Neural cell (in vitro differentiated cells): ENCODE measurements around the gene FRZB. TPM values are rescaled to one million over a fixed set of nuclear protein-coding genes. Genes with fewer than 3 reads are reported as not detected.
"Not testable (repeated sequence)": the region's sequence is repeated elsewhere in the genome, so short reads cannot be mapped to it uniquely, and the experiment has no call there.

Experiments used
- H2AFZ ChIP-seq: fragments of 200-600, 300-800 bp; sonication (generic), shearing (Covaris generic); 2 replicates; pipeline ENCODE4 v1.6.0; 2014; ENCODE audit warnings: low read depth, mild to moderate bottlenecking, antibody characterized with exemption, low read length, moderate library complexity
- H3F3A ChIP-seq: fragments of 200-600 bp; shearing (Covaris generic); 2 replicates; pipeline ENCODE4 v1.6.1; 2016; ENCODE audit warnings: mild to moderate bottlenecking, moderate library complexity, mixed read lengths, antibody characterized with exemption, low read length; ENCODE audit not compliant: insufficient read depth, poor library complexity, severe bottlenecking
- H3K27ac ChIP-seq: fragments of 200-600, 300-800 bp; sonication (generic), shearing (Covaris generic); 2 replicates; pipeline ENCODE4 v1.5.1; 2014; ENCODE audit warnings: mild to moderate bottlenecking, low read length, moderate library complexity
- H3K27me3 ChIP-seq: fragments of 300-800, 200-600 bp; sonication (generic), shearing (Covaris generic); 2 replicates; pipeline ENCODE4 v1.6.0; 2014; ENCODE audit warnings: mild to moderate bottlenecking, low read depth, low read length, moderate library complexity; ENCODE audit not compliant: insufficient read depth
- H3K36me3 ChIP-seq: fragments of 300-800, 200-600 bp; sonication (generic), shearing (Covaris generic); 2 replicates; pipeline ENCODE4 v1.5.1; 2014; ENCODE audit warnings: mild to moderate bottlenecking, antibody characterized with exemption, low read length, moderate library complexity; ENCODE audit not compliant: insufficient read depth
- H3K4me2 ChIP-seq: fragments of 300-800, 200-600 bp; sonication (generic), shearing (Covaris generic); 2 replicates; pipeline ENCODE4 v1.6.0; 2014; ENCODE audit warnings: mild to moderate bottlenecking, low read length
- H3K4me3 ChIP-seq: fragments of 300-800, 200-600 bp; sonication (generic), shearing (Covaris generic); 2 replicates; pipeline ENCODE4 v1.5.1; 2014; ENCODE audit warnings: mild to moderate bottlenecking, low read length, moderate library complexity
- H3K79me2 ChIP-seq: fragments of 200-600 bp; shearing (Covaris generic); replicated peaks from 2 replicates; pipeline ENCODE4 v1.6.0; 2014; ENCODE audit warnings: mild to moderate bottlenecking, low read length, moderate library complexity; ENCODE audit not compliant: insufficient read depth
- H3K9ac ChIP-seq: fragments of 300-800, 200-600 bp; sonication (generic), shearing (Covaris generic); 2 replicates; pipeline ENCODE4 v1.6.1; 2016; ENCODE audit warnings: mild to moderate bottlenecking, low read length, mixed read lengths
- H3K9me2 ChIP-seq: fragments of 200-600 bp; shearing (Covaris generic); 2 replicates; pipeline ENCODE4 v1.6.1; 2016; ENCODE audit warnings: mild to moderate bottlenecking, low read length, mixed read lengths; ENCODE audit not compliant: insufficient read depth
- H3K9me3 ChIP-seq: fragments of 200-600, 300-800 bp; sonication (generic), shearing (Covaris generic); 2 replicates; pipeline ENCODE4 v1.6.1; 2016; ENCODE audit warnings: mild to moderate bottlenecking, mixed run types, low read length, moderate library complexity, mixed read lengths
- H4K20me1 ChIP-seq: fragments of 200-600 bp; shearing (Covaris generic); 2 replicates; pipeline ENCODE4 v1.6.1; 2016; ENCODE audit warnings: mild to moderate bottlenecking, mixed run types; ENCODE audit not compliant: insufficient read depth
- EP300 ChIP-seq: fragments of 450-650 bp; conservative IDR thresholded peaks from 2 replicates; pipeline ENCODE4 v1.6.1; 2014; ENCODE audit warnings: antibody characterized with exemption, mild to moderate bottlenecking, moderate library complexity; ENCODE audit not compliant: poor library complexity, severe bottlenecking
- EZH2 ChIP-seq: fragments of 200-600, 300-800 bp; shearing (Covaris generic), sonication (generic); IDR thresholded peaks from 2 replicates; pipeline ENCODE4 v1.6.1; 2014; ENCODE audit warnings: antibody characterized with exemption, low read length, borderline replicate concordance, mild to moderate bottlenecking; ENCODE audit not compliant: insufficient read depth, poor library complexity, severe bottlenecking
- MXI1 ChIP-seq: fragments of 450-650 bp; conservative IDR thresholded peaks from 2 replicates; pipeline ENCODE4 v1.6.1; 2014; ENCODE audit warnings: antibody characterized with exemption, mild to moderate bottlenecking; ENCODE audit not compliant: poor library complexity, severe bottlenecking
- POLR2AphosphoS5 ChIP-seq: IDR thresholded peaks from 2 replicates; pipeline ENCODE4 v1.6.1; 2012
- RAD21 ChIP-seq: fragments of 450-650 bp; conservative IDR thresholded peaks from 2 replicates; pipeline ENCODE4 v1.6.1; 2014; ENCODE audit warnings: antibody characterized with exemption, mild to moderate bottlenecking, moderate library complexity
- SMC3 ChIP-seq: fragments of 450-650 bp; conservative IDR thresholded peaks from 2 replicates; pipeline ENCODE4 v1.6.1; 2014; ENCODE audit warnings: antibody characterized with exemption, mild to moderate bottlenecking, moderate library complexity; ENCODE audit not compliant: poor library complexity
- TAF1 ChIP-seq: IDR thresholded peaks from 2 replicates; pipeline ENCODE4 v1.6.1; 2012; ENCODE audit warnings: low read depth
- polyA plus RNA-seq: library from polyadenylated mRNA; depleted of rRNA; stranded (reverse); fragments of >200 nt; gene quantifications from 2 replicates; pipeline ENCODE4 v1.2.3, GENCODE V29; 2014
- TF ChIP-seq, protein P1 (sequence below): fragments of 450-650 bp; IDR thresholded peaks from 2 replicates; pipeline ENCODE4 v1.5.1; 2014; ENCODE audit warnings: antibody characterized with exemption, mild to moderate bottlenecking, moderate library complexity; ENCODE audit not compliant: poor library complexity, severe bottlenecking
- TF ChIP-seq, protein P2 (sequence below): IDR thresholded peaks from 2 replicates; pipeline ENCODE4 v1.6.1; 2012; ENCODE audit warnings: borderline replicate concordance

FRZB gene
- polyA plus RNA-seq, 1 donor from 2014 or later = 3.5 TPM

DNA sequence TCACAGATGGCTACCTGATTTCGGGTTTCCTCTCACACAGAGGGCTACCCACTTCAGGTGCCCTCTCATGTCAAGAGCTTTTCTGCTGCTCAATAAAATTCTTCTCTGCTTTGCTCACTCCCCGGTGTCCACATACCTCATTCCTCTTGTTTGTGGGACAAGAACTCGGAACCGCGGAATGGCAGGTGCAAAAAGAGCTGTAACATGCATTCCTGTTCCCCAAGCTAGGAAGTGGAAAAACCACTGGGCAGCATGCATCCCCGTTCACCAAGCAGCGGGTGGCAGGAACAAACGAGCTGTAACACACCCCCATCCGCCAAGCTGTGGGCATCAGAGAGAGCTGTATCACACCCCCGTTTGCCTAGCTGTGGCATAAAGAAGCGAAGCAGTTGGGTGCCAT lies 27.2 kb upstream of the FRZB start:
- no peaks in the 10 kb centered on the region for H3K79me2 ChIP-seq
- no peaks in the 10 kb centered on the region for H3F3A ChIP-seq
- H3K9me3 ChIP-seq = no peaks in the 10 kb centered on the region
- no peak overlapping the region for H2AFZ ChIP-seq
- H3K27me3 ChIP-seq = no peaks in the 10 kb centered on the region
- no peaks in the 10 kb centered on the region for H3K36me3 ChIP-seq
- no peaks in the 10 kb centered on the region for H4K20me1 ChIP-seq
- no peaks in the 10 kb centered on the region for H3K9me2 ChIP-seq
- TF ChIP-seq RAD21 (no peak), MXI1 (no peak), SMC3 (no peak), EP300 (no peak), TAF1 (no peak), EZH2 (no peak), POLR2AphosphoS5 (no peak)
- TF ChIP-seq, protein P1, sequence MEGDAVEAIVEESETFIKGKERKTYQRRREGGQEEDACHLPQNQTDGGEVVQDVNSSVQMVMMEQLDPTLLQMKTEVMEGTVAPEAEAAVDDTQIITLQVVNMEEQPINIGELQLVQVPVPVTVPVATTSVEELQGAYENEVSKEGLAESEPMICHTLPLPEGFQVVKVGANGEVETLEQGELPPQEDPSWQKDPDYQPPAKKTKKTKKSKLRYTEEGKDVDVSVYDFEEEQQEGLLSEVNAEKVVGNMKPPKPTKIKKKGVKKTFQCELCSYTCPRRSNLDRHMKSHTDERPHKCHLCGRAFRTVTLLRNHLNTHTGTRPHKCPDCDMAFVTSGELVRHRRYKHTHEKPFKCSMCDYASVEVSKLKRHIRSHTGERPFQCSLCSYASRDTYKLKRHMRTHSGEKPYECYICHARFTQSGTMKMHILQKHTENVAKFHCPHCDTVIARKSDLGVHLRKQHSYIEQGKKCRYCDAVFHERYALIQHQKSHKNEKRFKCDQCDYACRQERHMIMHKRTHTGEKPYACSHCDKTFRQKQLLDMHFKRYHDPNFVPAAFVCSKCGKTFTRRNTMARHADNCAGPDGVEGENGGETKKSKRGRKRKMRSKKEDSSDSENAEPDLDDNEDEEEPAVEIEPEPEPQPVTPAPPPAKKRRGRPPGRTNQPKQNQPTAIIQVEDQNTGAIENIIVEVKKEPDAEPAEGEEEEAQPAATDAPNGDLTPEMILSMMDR = no peak
- TF ChIP-seq, protein P2, sequence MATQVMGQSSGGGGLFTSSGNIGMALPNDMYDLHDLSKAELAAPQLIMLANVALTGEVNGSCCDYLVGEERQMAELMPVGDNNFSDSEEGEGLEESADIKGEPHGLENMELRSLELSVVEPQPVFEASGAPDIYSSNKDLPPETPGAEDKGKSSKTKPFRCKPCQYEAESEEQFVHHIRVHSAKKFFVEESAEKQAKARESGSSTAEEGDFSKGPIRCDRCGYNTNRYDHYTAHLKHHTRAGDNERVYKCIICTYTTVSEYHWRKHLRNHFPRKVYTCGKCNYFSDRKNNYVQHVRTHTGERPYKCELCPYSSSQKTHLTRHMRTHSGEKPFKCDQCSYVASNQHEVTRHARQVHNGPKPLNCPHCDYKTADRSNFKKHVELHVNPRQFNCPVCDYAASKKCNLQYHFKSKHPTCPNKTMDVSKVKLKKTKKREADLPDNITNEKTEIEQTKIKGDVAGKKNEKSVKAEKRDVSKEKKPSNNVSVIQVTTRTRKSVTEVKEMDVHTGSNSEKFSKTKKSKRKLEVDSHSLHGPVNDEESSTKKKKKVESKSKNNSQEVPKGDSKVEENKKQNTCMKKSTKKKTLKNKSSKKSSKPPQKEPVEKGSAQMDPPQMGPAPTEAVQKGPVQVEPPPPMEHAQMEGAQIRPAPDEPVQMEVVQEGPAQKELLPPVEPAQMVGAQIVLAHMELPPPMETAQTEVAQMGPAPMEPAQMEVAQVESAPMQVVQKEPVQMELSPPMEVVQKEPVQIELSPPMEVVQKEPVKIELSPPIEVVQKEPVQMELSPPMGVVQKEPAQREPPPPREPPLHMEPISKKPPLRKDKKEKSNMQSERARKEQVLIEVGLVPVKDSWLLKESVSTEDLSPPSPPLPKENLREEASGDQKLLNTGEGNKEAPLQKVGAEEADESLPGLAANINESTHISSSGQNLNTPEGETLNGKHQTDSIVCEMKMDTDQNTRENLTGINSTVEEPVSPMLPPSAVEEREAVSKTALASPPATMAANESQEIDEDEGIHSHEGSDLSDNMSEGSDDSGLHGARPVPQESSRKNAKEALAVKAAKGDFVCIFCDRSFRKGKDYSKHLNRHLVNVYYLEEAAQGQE = no peak
- H3K4me2 ChIP-seq = no peak overlapping the region
- no peak overlapping the region for H3K27ac ChIP-seq
- H3K9ac ChIP-seq = no peak overlapping the region
- H3K4me3 ChIP-seq = no peak overlapping the region

DNA sequence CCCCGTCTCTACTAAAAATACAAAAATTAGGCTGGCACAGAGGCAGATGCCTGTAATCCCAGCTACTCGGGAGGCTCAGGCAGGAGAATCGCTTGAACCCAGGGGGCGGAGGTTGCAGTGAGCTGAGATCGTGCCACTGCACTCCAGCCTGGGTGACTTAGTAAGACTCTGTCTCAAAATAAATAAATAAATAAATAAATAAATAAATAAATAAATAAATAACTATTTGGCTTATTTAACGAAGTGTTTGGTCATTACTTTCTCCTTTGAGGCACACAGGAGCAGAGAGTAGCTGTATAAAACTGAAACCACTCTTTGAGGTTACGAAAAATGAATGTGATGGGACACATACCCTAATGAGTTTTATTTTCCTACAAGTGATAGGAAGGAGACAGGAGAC lies 26.6 kb upstream of the FRZB start:
- H3K27me3 ChIP-seq, H3K79me2 ChIP-seq, H2AFZ ChIP-seq, H3K9me2 ChIP-seq, H3K4me3 ChIP-seq, H3K27ac ChIP-seq, H3K4me2 ChIP-seq, H3K9ac ChIP-seq, H4K20me1 ChIP-seq, H3K9me3 ChIP-seq, H3F3A ChIP-seq, H3K36me3 ChIP-seq: not testable (repeated sequence)

DNA sequence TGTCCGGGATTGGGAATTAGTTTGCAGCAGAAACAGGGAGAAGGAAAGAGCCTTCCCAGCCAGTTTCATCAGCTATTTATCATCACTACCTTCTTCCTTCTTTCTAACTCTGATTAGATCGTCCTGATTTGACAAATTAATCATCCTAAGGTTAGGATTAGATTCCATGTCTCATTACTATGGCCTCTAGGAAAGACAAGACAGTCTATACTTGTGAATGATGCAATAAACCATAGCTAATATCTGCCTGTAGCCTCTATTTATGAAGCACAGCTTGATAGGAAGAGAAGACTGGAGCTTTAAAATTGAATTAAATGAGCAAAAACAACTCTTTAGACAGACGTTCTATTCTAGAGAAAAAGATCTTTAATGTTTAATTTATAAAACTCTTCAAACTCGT lies 25.2 kb upstream of the FRZB start:
- Histone ChIP-seq H3F3A (no peaks in the 10 kb centered on the region), H3K27me3 (no peaks in the 10 kb centered on the region), H3K27ac (no peak overlapping the region), H3K9me3 (no peaks in the 10 kb centered on the region), H3K36me3 (no peaks in the 10 kb centered on the region), H3K79me2 (no peaks in the 10 kb centered on the region), H4K20me1 (no peaks in the 10 kb centered on the region), H3K9ac (no peak overlapping the region), H3K4me2 (no peak overlapping the region), H3K4me3 (no peak overlapping the region), H3K9me2 (no peaks in the 10 kb centered on the region), H2AFZ (no peak overlapping the region)
- no peak for TF ChIP-seq EP300
